ENCODE data around the gene SAMD4B.
"Not testable (repeated sequence)": the region's sequence is repeated elsewhere in the genome, so short reads cannot be mapped to it uniquely, and the experiment has no call there.

Gene SAMD4B

DNA sequence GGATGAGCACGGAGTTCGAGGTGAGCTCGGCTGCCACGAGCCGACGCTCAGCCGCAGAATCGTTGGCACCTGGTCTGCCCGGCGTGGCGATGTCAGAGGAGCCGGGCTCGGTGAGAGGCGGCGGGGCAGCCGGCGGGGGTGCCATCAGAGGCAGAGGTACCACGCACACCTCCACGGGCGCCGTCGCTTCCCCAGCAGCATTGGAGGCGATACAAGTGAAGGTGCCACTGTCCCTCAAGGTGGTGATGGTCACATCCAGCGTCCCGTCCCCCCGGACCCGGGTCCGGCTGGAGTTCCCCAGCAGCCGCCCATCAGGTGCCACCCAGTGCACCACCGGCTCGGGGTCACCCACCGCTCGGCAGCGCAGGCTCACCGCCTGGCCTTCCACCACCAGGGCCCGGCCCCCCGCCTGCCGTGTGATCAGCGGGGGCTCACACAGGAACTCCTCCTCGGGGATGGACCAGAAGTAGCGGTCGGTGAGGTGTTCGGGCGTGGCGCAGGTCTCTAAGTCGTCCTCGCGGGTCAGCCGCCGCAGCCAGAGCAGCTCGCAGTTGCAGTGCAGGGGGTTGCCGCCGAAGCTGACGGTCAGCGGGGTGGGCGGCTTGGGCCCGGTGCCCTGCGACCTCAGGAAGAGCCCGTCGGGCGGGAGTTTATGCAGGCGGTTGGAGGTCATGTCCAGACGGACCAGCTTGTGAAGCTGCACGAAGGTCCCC, 28.0 kb upstream of the SAMD4B start:
- no peak for DNase-seq

DNA sequence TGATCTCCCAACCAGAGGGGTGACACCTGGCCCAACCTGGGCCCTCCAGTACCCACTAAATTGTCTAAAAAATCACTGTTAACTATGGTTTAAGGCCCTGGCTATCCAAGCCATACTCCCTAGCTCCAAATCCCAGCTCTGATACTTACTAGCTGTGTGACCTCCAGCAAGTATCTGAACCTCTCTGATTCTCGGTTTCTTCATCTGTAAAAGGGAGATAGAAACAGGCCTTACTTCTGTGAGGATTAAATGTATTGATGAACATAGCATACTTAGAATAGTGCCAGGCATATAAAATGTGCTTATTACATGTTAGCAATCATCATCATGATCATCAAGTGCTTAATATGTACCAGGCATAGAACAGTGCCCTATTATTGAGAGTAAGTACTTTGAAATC, 26.3 kb upstream of the SAMD4B start:
- DNase-seq, result no peak

DNA sequence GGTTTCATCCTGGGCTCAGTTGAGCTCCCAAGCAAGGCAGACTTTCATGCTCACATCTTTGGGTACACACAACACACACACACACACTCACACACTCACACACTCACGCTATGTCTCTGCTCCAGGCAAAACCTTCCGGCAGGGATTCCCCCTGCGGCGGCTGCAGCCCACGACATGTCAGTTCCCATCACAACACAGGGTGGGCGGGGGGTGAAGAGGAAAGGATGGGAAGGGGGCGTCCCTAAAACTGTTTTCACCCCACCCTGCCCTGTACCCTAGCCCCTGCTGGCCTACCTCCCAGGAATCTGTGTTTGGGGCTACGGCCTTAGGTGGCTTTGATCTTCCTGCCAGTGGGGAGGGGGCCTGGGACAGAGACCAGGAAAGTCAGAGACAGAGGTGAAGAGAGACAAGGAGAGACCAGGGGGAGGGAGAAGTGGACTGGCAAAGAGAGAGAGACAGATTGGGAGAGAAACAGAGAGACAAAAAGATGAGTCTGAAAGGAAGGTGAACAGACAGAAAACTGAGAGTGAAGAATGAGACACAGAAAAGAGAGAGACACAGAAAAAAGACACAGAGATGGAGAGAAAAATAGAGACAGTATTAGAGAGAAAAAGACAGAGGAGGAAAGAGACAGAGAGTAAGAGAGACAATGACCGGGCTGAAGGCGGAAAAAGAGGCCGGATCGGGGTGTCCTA, 25.4 kb upstream of the SAMD4B start:
- DNase-seq, result no peak

DNA sequence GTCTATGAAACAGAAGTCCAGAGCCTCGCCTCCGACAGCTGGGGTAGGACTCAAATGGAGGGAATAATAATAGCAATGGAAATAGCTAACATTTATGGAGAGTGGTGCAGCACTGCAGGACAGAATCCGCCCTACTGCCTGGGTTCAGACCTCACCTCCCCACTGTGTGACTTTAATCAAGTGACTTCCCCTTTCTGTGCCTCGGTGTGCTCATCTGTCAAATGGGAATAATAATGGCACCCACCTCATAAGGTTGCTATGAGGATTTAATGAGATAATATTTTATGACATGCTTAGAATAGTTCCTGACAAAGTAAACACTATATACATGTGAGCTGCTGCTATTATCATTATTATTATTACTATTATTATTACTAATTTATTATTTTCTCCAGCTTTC, 24.7 kb upstream of the SAMD4B start:
- DNase-seq, result no peak

DNA sequence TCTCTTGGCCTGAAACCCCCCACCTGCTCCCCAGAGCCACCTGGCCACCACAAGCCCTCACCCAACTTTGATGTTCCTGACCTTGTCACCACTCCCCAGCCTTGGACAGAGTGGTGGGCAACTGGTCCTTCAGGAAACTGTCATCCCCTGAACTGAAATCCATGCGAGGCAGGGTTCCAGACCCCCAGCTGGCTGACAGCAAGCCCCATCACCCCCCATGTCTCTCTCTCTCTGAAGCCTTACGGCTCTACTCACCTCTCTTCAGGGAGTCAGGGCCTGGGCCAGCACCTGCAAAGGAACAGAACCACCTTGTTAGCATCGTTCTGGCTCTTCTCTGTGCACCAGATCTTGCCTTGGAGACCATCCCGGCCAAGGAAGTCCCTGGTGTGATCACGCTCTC, 24.1 kb upstream of the SAMD4B start:
- DNase-seq, result no peak

DNA sequence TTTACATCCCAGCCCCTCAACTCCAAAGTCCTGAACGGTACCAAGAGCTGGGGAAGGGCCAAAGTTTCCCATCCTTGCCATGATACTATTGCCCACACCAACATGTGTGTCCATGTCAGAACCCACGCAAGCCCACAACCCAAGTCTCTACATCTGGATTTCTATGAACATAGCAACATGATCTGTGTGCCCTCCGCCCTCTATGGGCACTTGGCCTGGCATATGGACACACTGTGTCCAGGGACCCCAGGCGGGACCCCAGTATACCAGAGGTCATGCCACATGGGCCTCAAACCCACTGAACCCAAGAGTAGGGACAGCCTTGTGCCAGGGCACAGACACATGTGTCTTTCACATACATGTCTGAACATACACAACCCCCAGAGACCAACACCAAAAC, 23.5 kb upstream of the SAMD4B start:
- no peak for DNase-seq

DNA sequence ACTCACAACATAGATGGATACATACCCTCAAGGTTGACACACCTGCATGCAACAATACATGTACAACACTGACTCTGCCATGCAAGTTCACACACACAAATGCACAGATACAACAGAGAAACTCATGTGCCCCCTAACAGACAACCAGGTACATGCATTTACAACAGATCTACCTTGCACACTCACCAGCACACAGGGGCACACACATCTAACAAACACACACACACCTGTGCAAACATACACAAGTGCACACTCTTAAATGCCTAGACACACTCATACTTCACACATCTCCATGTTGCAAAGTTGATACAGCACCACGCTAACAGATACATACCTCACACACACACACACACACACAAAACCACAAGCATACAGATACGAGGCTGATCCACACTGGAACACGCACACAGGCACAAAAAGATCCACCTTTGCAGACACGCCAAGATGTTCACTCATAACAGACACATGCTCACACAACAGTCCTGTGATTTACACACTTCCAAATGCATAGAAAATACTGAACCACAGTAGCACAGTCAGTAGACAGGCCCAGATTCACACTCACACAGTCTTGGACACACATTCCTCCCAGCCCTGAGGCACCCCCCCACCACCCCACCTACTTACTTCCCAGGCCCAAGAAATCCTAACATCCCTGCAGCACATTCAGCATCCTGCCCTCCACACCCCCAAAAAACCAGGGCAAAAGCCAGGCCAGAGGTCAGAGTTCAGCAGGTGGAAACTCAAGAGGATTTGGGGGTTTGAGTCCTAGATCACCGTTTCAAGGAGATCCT, 22.9 kb upstream of the SAMD4B start:
- no peak for DNase-seq

DNA sequence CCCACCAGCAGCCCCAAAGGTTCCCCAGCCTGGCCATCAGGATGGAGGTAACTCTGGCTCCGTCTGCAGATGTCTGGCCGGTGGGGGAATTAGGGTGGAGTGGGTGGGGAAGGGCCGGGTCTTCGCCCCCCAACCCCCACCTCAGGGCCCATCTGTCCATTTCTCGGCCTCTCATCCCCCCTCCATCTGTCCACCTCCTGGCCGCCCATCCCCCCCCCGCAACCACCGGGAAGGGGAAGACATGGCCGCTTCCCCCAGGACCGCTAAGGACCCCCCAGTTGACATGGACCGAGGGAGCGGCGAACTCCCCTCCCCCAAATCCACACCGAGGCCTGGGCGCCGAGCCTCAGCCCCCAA, 22.4 kb upstream of the SAMD4B start:
- DNase-seq, result no peak

DNA sequence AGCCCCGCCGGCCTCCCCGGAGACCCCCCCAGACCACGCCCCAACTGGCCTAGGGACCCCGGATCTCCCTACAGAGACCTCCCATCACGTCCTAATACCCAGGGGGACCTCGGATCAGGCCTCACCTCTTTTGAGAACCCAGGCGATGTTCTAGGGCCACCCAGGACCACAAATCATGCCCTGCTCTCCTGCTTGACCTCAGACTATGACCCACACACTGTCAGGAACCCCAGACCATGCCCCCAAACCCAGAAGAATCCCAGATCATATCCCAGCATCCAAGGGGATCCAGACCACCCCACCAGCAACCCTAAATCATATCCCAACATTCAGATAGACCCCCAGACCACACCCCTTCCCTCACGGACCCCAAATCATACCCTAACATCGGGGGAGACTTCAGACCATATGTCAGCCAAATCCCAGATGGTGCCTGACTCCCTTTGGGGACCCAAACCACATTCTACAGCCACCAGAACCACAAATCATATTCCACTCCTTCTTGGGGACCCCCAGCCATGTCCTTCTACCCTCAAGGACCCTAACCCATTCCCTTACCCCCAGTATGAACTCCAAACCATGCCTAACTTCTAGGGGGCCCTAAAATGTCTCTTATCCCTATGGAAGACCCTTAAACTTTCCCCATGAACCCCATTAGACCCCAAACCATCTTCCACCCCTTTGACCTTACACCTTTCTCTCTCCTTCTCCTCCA, 20.9 kb upstream of the SAMD4B start:
- no peak for DNase-seq

DNA sequence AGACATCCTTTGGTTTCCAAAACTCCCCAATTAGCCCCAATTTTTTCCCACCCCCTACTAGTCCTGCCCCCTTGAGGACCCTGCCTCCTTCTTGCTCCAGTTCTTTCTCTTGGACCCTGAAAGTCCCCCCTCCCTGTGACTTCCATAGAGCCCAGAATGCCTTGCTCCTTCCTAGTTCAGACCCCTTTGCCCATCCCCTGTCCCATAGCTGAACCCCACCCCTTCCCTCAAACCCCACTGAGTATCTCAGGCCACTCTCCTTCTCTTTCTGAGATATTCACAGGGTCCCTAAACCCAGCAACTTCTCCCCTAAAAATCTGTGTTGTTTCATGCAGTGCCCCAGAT, 20.4 kb upstream of the SAMD4B start:
- no peak for DNase-seq

DNA sequence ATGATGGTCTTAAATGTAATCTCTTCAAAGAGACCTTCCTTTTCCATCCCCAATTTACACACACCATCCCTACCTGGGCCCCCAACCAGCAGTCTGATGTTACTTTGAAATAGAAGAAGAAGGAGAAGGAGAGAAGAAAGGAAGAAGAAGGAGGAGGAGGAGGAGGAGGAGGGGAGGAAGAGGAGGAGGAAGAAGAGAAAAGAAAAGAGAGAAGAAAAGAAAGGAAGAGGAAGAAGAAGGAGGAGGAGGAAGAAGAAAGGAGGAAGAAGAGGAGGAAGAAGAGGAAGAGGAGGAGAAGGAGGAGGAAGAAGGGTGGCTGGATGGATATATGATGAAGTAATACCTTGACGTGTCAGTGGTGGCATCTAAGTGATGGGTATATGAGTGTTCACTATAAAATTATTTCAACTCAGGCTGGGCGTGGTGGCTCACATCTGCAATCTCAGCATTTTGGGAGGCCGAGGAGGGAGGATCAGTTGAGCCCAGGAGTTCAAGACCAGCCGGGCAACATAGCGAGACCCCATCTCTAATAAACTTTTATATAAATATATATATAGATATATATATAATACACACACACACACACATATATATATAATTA, 17.9 kb upstream of the SAMD4B start:
- DNase-seq, result no peak

DNA sequence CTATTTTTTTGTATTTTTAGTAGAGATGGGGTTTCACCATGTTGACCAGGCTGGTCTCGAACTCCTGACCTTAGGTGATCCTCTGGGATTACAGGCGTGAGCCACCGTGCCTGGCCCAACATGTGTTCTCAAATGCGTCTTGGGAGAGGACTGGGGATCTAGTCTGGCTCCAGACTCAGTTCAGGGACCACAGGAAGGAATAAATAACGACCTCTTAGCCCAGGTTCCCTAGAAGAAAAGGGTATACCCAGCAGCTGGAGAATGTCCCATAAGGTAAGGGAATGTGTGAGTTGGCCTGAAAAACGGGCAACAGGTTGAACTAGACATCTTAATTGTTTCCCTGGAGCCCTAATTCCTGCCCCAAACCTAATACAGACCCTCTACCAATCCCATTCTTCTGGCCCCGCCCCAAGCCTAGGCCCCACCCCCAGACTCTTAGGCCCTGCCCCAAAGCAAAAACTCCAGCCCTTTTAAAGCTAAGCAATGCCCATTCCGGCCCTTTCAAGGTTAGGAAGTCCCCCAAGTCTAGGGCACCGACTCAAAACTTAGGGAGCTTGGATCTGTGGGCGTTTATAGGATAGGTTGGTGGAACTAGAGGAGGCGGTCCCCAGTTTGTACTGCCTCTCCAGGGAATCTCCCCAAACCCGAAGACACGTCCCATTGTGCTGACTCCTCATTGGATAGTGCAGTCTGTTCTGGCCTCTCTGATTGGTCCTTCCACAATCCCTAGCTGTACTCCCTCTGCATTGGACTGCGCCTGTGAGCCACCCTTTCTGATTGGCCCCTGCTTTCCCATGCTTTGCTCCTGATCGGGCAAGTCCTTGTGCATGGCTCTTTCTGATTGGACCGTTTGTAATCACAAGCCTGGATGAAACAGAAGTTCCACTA, 16.2 kb upstream of the SAMD4B start:
- no peak for DNase-seq

DNA sequence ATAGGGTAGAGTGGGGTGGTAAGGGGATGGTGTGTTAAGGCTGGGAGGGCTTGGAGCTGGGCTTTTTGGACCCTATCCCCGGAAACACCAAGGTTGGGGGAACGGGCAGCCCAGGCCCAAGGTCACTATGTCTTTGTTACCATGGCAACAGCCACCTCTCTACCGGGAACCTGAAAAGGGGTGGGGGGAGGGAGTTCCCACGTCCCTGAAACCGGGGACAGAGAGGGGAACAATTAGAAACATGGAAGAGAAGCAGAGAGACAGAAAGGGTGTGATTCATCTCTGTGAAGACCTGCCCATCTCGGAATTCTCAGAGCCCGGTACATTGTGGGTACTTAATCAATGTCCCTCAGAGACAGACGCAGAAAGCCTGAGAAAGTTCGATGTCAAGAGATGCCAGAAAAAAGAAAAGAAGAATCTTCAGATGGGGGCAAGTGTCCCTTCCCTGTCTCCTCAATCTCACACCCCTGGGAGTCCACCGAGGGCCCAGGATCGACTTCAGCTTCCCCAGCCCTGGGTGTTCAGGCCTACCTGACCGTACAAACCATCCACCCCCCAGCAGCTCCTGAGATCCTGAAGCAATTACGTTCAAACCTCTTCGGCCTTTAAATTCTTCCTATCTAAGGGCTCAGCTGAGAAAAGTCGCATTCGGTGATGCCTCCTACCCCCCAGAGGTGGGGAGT, 14.7 kb upstream of the SAMD4B start:
- no peak for DNase-seq

DNA sequence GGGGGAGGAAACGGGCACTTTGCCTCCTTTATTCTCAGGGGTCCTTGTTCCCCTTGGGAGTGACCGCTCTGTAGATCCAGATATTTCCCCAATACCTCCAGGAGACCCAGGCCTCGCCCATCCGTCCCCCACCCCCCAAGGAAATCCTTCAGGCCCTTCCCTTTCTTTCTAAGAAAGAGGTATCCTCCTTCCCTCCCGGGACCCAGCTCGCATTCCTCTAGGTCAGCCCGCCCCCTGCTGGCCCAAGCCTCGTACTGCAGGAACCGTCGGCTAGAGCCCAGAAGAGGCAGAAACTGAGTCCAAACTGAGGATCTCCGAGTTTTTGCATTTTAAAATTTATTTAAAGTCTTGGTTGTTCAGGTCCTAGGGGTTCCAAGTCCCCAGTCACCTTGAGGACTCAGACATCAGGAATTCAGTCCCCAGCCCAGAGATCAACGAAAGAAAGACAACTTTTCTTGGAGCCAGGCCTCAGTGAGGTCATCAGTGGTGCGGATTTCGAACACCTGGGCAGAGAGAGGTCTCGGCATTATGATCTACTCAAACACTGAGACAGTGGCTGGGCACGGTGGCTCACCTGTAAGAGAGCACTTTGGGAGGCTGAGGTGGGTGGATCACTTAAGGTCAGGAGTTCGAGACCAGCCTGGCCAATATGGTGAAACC, 14.0 kb upstream of the SAMD4B start:
- peak; percentile 85 for DNase-seq

DNA sequence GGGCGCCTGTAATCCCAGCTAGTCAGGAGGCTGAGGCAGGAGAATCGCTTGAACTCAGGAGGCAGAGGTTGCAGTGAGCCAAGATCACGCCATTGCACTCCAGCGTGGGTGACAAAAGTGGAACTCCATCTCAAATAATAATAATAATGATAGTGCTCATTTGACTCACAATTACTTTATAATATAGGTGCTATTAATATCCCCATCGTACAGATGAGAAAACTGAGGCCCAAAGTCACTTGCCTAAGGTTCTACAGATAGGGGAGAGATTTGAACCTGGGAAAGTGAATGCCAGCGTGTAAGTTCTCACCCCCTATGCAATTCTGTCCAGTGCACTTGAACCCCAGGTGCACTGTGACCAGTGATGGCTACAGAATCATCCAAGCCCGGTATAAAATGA, 12.3 kb upstream of the SAMD4B start:
- no peak for DNase-seq

DNA sequence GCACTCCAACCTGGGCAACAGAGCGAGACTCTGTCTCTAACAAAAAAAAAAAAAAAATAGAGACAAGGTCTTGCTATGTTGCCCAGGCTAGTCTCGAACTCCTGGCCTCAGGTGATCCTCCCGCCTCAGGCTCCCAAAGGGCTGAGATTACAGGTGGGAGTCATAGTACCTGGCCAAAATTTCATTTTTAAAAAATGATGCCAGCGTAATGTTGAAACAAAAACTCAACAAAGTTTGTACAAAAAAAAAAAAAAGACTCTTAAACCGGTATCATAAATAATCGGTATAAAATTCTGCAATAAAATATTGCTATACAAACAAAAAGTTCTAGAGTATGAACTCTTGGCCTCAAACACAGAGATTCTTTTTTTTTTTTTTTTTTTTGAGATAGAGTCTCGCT, 9.9 kb upstream of the SAMD4B start:
- no peak for DNase-seq

DNA sequence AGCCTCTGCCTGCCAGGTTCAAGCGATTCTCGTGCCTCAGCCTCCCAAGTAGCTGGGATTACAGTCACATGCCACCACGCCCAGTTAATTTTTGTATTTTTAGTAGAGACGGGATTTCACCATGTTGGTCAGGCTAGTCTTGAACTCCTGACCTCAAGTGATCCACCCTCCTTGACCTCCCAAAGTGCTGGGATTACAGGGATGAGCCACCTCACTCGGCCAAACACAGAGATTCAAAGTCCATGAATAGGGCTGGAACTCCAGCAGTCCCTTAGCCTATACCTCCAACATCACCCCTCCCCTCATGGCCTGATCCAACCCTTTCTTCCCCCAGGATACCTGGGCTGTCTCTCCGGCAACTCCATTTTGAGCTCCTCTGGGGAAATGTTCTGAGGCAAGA, 9.5 kb upstream of the SAMD4B start:
- DNase-seq, result not testable (repeated sequence)

DNA sequence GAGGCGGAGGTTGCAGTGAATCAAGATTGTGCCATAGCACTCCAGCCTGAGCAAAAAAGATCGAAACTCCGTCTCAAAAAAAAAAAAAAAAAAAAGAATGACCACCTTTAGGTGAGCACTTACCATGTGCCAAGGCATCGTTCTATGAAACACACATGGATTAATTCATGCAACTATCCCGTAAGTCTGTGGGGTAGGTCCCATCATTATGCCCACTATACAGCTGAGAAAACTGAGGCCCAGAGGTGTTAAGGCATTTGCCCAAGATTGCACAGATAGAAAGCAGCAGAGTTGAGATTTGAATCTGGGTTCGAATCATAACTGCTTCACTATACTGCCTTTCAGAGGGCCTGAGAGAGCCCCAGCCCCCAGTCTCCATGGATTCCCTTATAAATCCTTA, 8.7 kb upstream of the SAMD4B start:
- DNase-seq, result no peak

DNA sequence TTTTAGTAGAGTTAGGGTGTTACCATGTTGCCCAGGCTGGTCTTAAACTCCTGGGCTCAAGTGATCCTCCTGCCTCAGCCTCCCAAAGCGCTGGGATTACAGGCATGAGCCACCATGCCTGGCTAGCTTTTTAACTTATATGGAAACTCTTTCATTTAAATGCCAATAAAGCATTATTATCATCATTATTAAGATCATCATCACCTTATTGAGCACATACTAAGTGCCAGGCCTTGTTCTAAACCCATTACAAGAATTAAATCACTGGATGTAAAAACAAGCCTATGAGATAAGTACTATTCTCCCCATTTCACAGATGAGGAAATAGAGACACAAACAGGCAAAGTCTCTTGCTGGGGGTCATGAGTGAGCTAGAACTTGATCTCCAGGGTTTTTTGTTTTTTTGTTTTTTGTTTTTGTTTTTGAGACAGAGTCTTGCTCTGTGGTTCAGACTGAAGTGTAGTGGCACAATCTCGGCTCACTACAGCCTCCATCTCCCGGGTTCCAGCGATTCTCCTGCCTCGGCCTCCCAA, 7.7 kb upstream of the SAMD4B start:
- no peak for DNase-seq

DNA sequence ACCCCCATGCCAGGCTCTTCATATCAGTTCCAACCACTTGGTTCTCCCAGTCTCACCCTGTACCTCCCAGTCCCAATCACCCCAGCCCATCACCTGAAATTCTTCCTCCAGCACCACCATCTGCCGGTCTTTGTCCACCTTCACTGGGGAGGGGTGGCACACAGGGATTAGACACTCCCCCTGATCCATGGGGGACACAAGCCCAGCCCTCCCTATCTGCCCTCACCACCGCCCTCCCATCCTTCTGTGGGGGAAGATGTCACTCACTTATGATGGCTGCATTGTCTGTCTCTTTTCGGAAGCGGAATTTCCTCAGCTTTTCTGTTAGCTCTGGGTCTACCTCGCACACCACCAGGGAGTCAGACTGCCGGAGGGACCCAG, 7.1 kb upstream of the SAMD4B start:
- DNase-seq, result no peak

DNA sequence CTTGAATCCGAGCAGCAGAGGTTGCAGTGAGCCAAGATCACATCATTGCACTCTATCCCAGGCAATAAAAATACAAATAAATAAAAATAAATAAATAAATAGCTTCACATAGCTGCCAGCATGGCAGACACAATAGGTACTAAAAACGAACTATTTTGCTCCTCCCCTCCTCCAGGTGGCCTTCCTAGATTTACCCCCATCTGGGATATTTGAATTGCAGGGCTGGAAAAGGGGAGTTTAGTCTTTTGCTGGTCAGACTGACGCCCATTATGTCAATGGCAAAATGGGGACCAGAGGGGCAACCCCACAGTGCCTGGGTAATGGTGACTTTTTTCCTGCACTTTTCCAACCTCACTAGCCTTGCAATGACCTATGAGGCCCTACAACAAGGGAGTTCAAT, 5.7 kb upstream of the SAMD4B start:
- DNase-seq, result no peak

All from activated CD4-positive, alpha-beta T cell treated with anti-CD3 and anti-CD28 coated beads, Interleukin-2, amount 50 U/mL, for 1 hour (primary cell).